ENCODE data around the gene TCEAL9. TPM values are rescaled to one million over a fixed set of nuclear protein-coding genes. Genes with fewer than 3 reads are reported as not detected.

Gene TCEAL9
- total RNA-seq, 2 donors from 2014 or later: 0.90 TPM; not detected in 1

Other genes with a start within 250 kb of the TCEAL9 start
- 10 to 100 TPM in 1 of 2 donors, 1 to 10 TPM in 1; 2.9 to 13.4 TPM for gene BEX4, start 141.4 kb upstream of the TCEAL9 start, total RNA-seq
- 10 to 100 TPM; 14.4 to 24.7 TPM for gene TCEAL8, start 101.4 kb upstream of the TCEAL9 start, total RNA-seq
- gene TCEAL5, start 79.8 kb upstream of the TCEAL9 start, total RNA-seq: not detected
- 1 to 10 TPM; 2.3 to 2.6 TPM for gene BEX2, start 45.5 kb upstream of the TCEAL9 start, total RNA-seq
- not detected for gene TCEAL7, start 26.3 kb upstream of the TCEAL9 start, total RNA-seq
- under 1 TPM in 1 of 2 donors, not detected in 1; 0.52 TPM for gene BEX3, start 20.0 kb downstream of the TCEAL9 start, total RNA-seq
- under 1 TPM in 1 of 2 donors, not detected in 1; 0.31 TPM for gene RAB40A, start 163.0 kb downstream of the TCEAL9 start, total RNA-seq
- 1 to 10 TPM; 4.0 to 8.2 TPM for gene TCEAL4, start 229.0 kb downstream of the TCEAL9 start, total RNA-seq